Astrocyte of the spinal cord (primary cell): Measurements from ENCODE around the gene DAZ1.
"Not testable (repeated sequence)": the region's sequence is repeated elsewhere in the genome, so short reads cannot be mapped to it uniquely, and the experiment has no call there.

Experiments used
- DNase-seq: peaks from one replicate; pipeline ENCODE4 v3.0.0; 2011; ENCODE audit warnings: low read depth, low spot score
- H3K4me3 ChIP-seq: 2 replicates; pipeline ENCODE4 v1.5.1; 2011; ENCODE audit warnings: low read depth, mild to moderate bottlenecking, low read length, moderate library complexity
- in situ Hi-C: cut with HindIII; loops from 2 replicates; pipeline ENCODE4 v1.10.0; 2017; ENCODE audit warnings: low sequenced_read_pairs

The DAZ1 gene, protein sequence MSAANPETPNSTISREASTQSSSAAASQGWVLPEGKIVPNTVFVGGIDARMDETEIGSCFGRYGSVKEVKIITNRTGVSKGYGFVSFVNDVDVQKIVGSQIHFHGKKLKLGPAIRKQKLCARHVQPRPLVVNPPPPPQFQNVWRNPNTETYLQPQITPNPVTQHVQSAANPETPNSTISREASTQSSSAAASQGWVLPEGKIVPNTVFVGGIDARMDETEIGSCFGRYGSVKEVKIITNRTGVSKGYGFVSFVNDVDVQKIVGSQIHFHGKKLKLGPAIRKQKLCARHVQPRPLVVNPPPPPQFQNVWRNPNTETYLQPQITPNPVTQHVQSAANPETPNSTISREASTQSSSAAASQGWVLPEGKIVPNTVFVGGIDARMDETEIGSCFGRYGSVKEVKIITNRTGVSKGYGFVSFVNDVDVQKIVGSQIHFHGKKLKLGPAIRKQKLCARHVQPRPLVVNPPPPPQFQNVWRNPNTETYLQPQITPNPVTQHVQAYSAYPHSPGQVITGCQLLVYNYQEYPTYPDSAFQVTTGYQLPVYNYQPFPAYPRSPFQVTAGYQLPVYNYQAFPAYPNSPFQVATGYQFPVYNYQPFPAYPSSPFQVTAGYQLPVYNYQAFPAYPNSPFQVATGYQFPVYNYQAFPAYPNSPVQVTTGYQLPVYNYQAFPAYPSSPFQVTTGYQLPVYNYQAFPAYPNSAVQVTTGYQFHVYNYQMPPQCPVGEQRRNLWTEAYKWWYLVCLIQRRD

DNA sequence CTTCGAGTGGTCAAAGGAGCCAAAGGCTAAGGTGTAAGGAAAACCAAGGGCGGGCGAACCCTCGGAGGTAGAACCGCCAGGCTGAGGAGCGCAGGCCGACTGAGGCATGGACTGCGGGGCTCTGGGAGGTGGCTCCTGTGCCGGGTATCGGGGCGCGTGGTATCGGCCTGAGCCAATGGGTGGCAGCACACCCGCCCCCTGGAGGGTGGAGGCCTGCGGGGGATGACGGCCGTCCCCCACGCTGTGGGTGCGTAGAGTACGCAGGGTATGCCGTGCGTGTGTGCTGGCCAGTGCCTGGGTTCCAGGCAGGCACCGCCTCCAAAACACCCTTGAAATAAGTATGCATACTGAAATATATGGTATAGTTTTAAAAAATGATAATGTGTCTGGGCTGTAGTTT lies at the start of gene DAZ1:
Gene DAZ1 (minus strand): TSS at position 101 of the 400 bp plus-strand sequence. CDS start 208 bp downstream, outside the sequence.
- in situ Hi-C loops, H3K4me3 ChIP-seq, DNase-seq: not testable (repeated sequence)

DNA sequence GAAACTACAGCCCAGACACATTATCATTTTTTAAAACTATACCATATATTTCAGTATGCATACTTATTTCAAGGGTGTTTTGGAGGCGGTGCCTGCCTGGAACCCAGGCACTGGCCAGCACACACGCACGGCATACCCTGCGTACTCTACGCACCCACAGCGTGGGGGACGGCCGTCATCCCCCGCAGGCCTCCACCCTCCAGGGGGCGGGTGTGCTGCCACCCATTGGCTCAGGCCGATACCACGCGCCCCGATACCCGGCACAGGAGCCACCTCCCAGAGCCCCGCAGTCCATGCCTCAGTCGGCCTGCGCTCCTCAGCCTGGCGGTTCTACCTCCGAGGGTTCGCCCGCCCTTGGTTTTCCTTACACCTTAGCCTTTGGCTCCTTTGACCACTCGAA lies 20.4 kb upstream of the DAZ1 start, which contains the start of gene DAZ2:
Gene DAZ2 (plus strand): TSS at position 301 of the 400 bp plus-strand sequence. CDS start 208 bp downstream, outside the sequence.
- H3K4me3 ChIP-seq, in situ Hi-C loops, DNase-seq: not testable (repeated sequence)

DNA sequence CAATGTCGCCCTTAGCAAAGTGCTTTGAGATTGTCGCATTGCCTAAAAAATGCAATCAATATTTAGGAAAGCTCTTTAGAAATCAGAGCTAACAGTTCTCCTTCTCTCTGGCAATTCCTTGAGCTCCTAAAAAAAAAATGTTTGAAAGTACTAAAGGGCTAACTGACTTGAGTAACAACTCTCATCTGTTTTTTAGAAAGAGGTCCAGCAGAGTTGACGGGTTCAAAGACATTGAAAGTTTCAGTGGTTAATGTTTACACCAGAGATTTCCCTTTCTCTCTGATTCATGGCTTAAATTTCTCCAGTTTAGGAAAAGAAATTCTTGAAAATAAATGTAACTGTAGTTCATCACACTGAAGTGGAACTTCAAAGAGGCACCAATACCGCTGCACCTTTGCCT lies 11.9 kb upstream of the DAZ1 start:
- H3K4me3 ChIP-seq, in situ Hi-C loops, DNase-seq: not testable (repeated sequence)

DNA sequence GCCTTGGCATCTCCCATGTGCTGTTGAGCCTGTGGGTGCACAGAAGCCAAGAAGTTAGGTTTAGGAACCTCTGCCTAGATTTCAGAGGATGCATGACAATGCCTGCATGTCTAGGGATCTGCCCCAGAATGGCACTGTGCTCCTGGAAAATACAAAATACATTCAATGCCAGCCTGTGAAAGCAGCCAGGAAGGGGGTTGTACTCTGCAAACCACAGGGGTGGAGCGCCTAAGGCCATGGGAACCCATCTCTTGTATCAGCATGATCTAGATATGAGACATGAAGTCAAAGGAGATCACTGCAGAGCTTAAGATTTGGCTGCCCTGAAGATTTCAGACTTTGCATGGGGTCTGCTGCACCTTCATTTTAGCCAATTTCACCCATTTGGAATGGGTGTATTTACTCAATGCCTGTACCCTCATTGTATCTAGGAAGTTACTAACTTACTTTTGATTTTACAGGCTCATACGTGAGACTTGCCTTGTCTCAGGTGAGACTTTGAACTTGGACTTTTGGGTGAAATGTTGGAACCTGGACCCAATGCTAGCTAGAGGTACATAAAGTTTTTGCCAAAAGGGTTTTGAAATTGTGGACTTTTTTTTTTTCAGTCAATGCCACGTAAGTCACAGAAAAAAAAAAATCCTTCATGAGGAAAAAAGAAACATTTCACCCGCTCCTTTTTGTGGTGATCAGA lies 11.1 kb upstream of the DAZ1 start:
- H3K4me3 ChIP-seq, DNase-seq, in situ Hi-C loops: not testable (repeated sequence)

DNA sequence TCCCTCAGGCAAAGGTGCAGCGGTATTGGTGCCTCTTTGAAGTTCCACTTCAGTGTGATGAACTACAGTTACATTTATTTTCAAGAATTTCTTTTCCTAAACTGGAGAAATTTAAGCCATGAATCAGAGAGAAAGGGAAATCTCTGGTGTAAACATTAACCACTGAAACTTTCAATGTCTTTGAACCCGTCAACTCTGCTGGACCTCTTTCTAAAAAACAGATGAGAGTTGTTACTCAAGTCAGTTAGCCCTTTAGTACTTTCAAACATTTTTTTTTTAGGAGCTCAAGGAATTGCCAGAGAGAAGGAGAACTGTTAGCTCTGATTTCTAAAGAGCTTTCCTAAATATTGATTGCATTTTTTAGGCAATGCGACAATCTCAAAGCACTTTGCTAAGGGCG lies 8.6 kb upstream of the DAZ1 start:
- H3K4me3 ChIP-seq, DNase-seq, in situ Hi-C loops: not testable (repeated sequence)
